ENCODE results near the gene GLI3.

GRCh38 chr7:42156967-42157721 is 79.9 kb downstream of the GLI3 start:
- TF ChIP-seq CTCF (IDR thresholded peaks at IDR 0.05; ENCODE audit: borderline replicate concordance, extremely low read depth, low read length, poor library complexity, severe bottlenecking) (no peak), EZH2 (IDR thresholded peaks at IDR 0.05; ENCODE audit: borderline replicate concordance, low read depth, low read length, severe bottlenecking) (no peak)

Measured in DND-41 (cell line).